Measurements from ENCODE around the gene ATP9B. TPM values are rescaled to one million over a fixed set of nuclear protein-coding genes. Genes with fewer than 3 reads are reported as not detected.

ATP9B gene
- polyA plus RNA-seq, 1 of the 3 experiments (the other 2 are of a cell fraction): 11.2 TPM

DNA sequence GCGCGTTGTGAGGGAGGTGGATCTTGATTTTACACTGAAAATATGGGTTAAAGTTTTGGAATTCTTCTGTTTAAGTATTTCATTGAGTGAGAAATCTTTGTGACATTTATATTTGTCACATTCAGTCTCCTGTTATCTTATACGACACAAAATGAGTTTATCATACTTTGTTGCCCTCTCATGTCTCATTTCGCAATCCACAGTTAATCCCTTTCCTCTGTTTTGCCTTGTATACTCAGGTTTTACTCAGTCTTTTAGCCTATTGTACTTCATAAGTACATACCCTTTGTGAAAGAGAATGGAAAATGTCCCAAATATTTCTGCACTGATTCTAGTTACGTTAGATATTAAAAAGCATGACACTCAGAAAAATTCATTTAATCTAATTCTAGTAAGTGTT, 142.7 kb downstream of the ATP9B start:
- Histone ChIP-seq H3K9me2 (no peaks in the 10 kb centered on the region), H3K36me3 (replicated peaks in 1 of 2; ENCODE audit: control insufficient read depth in 1 of 2, insufficient read depth in 2 of 2, low read length in 1 of 2) (peaks cover 0 to 11% of the 10 kb centered on the region in 2 experiments), H3F3A (replicated peaks; ENCODE audit: insufficient read depth) (no peaks in the 10 kb centered on the region), H4K20me1 (ENCODE audit: insufficient read depth) (no peaks in the 10 kb centered on the region; the same call in 1 of the 2 replicates), H3K9me3 (no peaks in the 10 kb centered on the region), H3K79me2 (ENCODE audit: insufficient read depth) (no peaks in the 10 kb centered on the region), H3K27me3 (ENCODE audit: insufficient read depth) (no peaks in the 10 kb centered on the region), H3K4me2 (no peak overlapping the region), H3K4me1 (ENCODE audit: control insufficient read depth in 1 of 2, insufficient read depth in 2 of 2, low read depth in 1 of 2, low read length in 1 of 2) (peaks cover 0 to 3% of the 10 kb centered on the region in 2 experiments; a peak in 1 of 4 replicates), H3K9ac (no peak overlapping the region), H2AFZ (ENCODE audit: low read depth) (no peak overlapping the region), H3K27ac (ENCODE audit: low read depth in 2 of 2, low read length in 1 of 2) (no peak overlapping the region), H3K4me3 (ENCODE audit: low read depth in 2 of 2, low read length in 1 of 2) (no peak overlapping the region)
- no peak for TF ChIP-seq FOSL2 (IDR thresholded peaks at IDR 0.05; ENCODE audit: borderline replicate concordance, low read depth)
- no peak for TF ChIP-seq TCF12 (IDR thresholded peaks at IDR 0.05)
- no peak for TF ChIP-seq MXI1 (IDR thresholded peaks at IDR 0.05; ENCODE audit: low read depth, low read length)
- TF ChIP-seq EZH2phosphoT487 (IDR thresholded peaks at IDR 0.05; ENCODE audit: borderline replicate concordance, low read depth): no peak
- TF ChIP-seq FOXJ3 (CRISPR knock-in tag; IDR thresholded peaks at IDR 0.05): no peak
- TF ChIP-seq TEAD4 (IDR thresholded peaks at IDR 0.05; ENCODE audit: borderline replicate concordance, insufficient read depth): no peak
- no peak for TF ChIP-seq NRF1 (IDR thresholded peaks at IDR 0.05; ENCODE audit: low read depth, low read length)
- TF ChIP-seq CHD2 (IDR thresholded peaks at IDR 0.05; ENCODE audit: low read length, partially characterized antibody): no peak
- TF ChIP-seq YY1 (IDR thresholded peaks at IDR 0.05; ENCODE audit: low read depth): no peak
- TF ChIP-seq, protein P1, sequence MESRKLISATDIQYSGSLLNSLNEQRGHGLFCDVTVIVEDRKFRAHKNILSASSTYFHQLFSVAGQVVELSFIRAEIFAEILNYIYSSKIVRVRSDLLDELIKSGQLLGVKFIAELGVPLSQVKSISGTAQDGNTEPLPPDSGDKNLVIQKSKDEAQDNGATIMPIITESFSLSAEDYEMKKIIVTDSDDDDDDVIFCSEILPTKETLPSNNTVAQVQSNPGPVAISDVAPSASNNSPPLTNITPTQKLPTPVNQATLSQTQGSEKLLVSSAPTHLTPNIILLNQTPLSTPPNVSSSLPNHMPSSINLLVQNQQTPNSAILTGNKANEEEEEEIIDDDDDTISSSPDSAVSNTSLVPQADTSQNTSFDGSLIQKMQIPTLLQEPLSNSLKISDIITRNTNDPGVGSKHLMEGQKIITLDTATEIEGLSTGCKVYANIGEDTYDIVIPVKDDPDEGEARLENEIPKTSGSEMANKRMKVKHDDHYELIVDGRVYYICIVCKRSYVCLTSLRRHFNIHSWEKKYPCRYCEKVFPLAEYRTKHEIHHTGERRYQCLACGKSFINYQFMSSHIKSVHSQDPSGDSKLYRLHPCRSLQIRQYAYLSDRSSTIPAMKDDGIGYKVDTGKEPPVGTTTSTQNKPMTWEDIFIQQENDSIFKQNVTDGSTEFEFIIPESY (IDR thresholded peaks at IDR 0.05; ENCODE audit: borderline replicate concordance, low read depth): no peak
- no peak for TF ChIP-seq RAD21 (IDR thresholded peaks at IDR 0.05; ENCODE audit: low read length)
- no peak for TF ChIP-seq JUND (IDR thresholded peaks at IDR 0.05)
- no peak for DNase-seq
- WGBS (ENCODE audit: low lambda C conversion rate): 90% methylated on average over 5 of the region's 5 CpGs
- CTCF ChIA-PET: no interaction called here
- POLR2A ChIA-PET: no interaction called here

GRCh38 chr18:79214056-79214455, 144.9 kb downstream of the ATP9B start:
- no peak overlapping the region for H3K27ac ChIP-seq (ENCODE audit: low read depth in 2 of 2, low read length in 1 of 2)
- no peak overlapping the region for H3K9ac ChIP-seq
- POLR2A ChIA-PET: no interaction called here
- H2AFZ ChIP-seq (ENCODE audit: low read depth): no peak overlapping the region
- H3K27me3 ChIP-seq (ENCODE audit: insufficient read depth): no peaks in the 10 kb centered on the region
- no peaks in the 10 kb centered on the region; a peak in 1 of 4 replicates for H3K4me1 ChIP-seq (ENCODE audit: control insufficient read depth in 1 of 2, insufficient read depth in 2 of 2, low read depth in 1 of 2, low read length in 1 of 2)
- no peak overlapping the region for H3K4me2 ChIP-seq
- no peaks in the 10 kb centered on the region for H3K9me3 ChIP-seq
- no peaks in the 10 kb centered on the region for H3K79me2 ChIP-seq (ENCODE audit: insufficient read depth)
- no peaks in the 10 kb centered on the region for H3F3A ChIP-seq (replicated peaks; ENCODE audit: insufficient read depth)
- no peak for DNase-seq
- no peaks in the 10 kb centered on the region; the same call in 1 of the 2 replicates for H4K20me1 ChIP-seq (ENCODE audit: insufficient read depth)
- H3K9me2 ChIP-seq: no peaks in the 10 kb centered on the region
- H3K4me3 ChIP-seq (ENCODE audit: low read depth in 2 of 2, low read length in 1 of 2): no peak overlapping the region
- TF ChIP-seq POLR2AphosphoS5 (IDR thresholded peaks at IDR 0.05; ENCODE audit: low read depth, low read length) (no peak), MEF2A (IDR thresholded peaks at IDR 0.05; ENCODE audit: borderline replicate concordance, low read depth) (no peak), RAD21 (IDR thresholded peaks at IDR 0.05; ENCODE audit: low read length) (no peak), TEAD4 (IDR thresholded peaks at IDR 0.05; ENCODE audit: borderline replicate concordance, insufficient read depth) (no peak), NRF1 (IDR thresholded peaks at IDR 0.05; ENCODE audit: low read depth, low read length) (no peak), TAF1 (IDR thresholded peaks at IDR 0.05; ENCODE audit: borderline replicate concordance, low read depth, low read length) (no peak), MXI1 (IDR thresholded peaks at IDR 0.05; ENCODE audit: low read depth, low read length) (no peak), TCF12 (IDR thresholded peaks at IDR 0.05) (no peak)
- 93% methylated on average over 3 of the region's 3 CpGs for WGBS (ENCODE audit: low lambda C conversion rate)
- CTCF ChIA-PET: no interaction called here
- peaks cover 0 to 2% of the 10 kb centered on the region in 2 experiments for H3K36me3 ChIP-seq (replicated peaks in 1 of 2; ENCODE audit: control insufficient read depth in 1 of 2, insufficient read depth in 2 of 2, low read length in 1 of 2)
